Glomerular visceral epithelial cell (primary cell): Measurements from ENCODE around the gene GTF2F2.
"Not testable (repeated sequence)": the region's sequence is repeated elsewhere in the genome, so short reads cannot be mapped to it uniquely, and the experiment has no call there.

ENCODE experiments used
- DNase-seq: peaks from one replicate; pipeline ENCODE4 v3.0.0-alpha.2; 2016; ENCODE audit errors: extremely low spot score

GTF2F2 gene

GRCh38 chr13:45218689-45219088 lies 98.4 kb downstream of the GTF2F2 start:
- DNase-seq: no peak

DNA sequence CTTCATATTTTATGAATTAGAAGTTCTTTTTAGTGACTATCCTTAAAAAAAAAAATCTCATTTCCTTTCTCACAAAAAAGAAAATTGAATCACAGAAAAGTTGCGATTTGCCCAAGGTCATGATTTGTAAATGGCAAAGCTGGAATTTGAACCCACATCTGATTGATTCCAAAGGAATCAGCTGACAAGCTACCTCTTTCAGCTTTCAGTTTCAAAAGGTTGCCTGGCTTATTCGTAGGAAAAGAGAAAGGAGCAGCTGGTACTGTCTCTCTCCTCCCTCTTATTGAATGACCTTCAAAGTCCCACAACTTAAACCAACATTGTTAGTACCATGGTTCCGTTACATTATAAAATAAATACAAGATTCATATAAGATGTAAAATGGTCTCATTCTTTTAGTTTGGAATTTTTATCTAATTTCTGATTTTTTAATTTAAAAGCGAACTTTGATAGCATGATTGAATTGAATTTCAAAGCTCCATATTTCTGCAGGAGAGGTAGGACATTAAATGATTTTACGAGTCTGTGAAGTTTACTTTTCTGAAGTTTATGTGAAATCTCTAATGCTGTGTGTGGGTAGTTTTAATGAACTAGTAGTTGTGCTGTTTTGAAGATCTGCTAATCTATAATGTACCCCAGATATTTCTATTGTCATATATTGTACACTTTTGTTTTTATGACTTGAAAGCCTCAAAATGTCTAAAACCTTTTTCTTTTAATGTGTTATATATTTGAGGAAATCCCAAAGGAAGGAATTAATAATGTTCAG lies 99.0 kb downstream of the GTF2F2 start:
- DNase-seq: no peak

DNA sequence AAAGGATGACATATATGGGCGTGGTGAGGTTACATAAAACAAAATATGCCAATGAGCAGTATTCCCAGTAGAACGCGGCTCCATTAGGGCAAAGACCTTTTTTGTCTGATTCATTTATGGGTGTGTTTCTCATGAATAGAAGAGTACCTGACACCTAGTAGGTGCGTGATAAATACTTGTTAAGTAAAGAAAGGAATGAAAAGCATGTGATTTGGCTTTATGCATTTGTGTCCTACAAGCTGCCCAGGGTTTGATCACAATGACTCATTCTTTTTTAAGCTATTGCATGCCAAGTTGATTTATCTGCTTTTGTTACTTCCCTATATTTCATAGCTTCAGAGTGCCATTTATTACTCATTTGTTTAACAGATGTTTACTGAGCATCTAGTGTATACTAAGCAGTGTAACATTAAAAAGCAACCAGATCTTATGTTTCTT lies 99.6 kb downstream of the GTF2F2 start:
- DNase-seq: peak; percentile 77

- no peak for DNase-seq
Observed at GRCh38 chr13:45220403-45220802, 100.1 kb downstream of the GTF2F2 start.

- no peak for DNase-seq
Observed at GRCh38 chr13:45222516-45222915, 102.2 kb downstream of the GTF2F2 start.

DNA sequence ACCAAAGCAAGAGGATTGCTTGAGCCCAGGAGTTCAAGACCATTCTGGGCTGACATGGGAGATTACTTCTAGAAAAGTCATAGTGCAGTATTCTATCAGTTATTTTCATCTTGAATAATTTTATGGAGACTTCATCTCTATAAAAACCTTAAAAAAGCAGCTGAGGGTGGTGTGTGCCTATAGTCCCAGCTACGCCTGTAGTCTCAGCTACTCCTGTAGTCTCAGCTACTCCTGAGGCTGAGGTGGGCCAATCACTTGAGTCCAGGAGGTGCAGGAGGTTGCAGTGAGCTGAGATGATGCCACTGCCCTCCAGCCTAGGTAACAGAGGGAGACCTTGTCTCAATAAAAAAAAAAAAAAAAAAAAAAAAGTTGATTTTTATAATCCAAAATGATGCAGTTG lies 102.6 kb downstream of the GTF2F2 start:
- DNase-seq: no peak

DNA sequence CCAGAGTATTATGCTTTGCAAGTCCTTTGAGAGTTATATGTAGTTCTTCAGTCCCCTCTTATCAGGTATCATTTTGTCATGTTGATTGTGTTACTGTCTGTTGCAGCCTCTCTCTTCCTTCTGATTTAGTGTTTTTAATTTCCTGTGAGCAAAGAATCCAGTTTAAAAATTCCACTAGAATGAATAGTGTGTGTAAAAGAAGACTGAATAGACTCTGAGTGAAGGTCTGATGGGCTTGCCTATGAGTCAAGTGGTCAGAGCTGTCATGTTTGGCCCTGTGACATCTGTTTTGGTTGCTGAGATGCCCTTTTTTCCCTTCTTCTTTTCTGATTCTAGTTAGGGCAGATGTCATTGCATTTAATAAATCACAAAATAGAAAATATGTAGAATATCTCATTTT lies 103.9 kb downstream of the GTF2F2 start:
- no peak for DNase-seq

DNA sequence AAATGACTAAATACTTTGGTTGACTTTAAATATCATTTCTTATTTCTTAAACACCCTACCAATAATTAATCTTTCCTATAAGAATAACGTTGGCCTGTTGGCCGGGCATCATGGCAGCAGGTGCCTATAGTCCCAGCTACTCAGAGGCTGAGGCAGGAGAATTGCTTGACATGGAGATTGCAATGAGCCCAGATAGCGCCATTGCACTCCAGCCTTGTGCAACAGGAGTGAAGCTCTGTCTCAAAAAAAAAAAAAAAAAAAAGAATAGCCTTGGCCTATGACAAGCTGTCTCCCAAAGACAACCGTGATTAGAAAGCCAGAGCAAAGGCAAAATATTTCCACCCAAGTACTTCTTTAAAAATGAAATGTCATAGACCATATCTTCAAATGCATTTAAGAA lies 105.1 kb downstream of the GTF2F2 start:
- DNase-seq: no peak

DNA sequence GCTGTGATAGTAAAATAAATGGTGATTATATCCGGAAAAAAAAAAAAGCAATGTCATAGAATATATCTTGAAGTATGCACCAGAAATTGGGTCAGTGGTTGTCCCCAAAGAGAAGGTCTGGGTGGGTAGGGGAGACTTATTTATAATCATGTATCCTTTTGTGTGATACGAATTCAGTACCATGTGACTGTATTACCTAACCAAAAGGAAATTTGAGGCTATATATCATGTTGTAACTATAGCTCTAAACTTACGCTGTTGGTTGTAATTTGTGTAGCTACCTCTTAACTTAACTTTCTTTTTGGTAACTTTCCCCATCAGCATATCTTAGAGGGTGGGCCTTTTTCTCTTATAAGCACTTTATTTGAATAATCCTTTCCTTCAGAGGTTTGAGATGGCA lies 105.7 kb downstream of the GTF2F2 start:
- DNase-seq: no peak

DNA sequence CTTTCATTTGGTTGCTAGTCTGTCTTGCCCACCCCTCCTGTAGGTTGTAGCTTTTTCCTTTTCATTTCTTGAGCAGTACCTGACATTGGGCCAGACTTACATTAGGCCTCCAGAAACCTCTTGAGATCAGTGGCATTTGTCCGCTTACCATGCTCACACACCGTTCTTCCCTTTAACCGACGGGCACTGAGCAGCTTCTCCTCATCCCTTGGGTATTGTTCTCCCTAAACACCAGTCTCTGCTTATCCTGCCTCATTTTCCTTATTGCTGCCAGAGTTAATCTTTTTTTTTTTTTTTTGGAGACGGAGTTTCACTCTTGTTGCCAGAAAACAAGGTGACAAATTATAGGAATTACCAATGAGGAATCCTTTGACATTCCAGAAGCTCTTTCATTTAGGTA lies 107.7 kb downstream of the GTF2F2 start:
- DNase-seq: no peak

DNA sequence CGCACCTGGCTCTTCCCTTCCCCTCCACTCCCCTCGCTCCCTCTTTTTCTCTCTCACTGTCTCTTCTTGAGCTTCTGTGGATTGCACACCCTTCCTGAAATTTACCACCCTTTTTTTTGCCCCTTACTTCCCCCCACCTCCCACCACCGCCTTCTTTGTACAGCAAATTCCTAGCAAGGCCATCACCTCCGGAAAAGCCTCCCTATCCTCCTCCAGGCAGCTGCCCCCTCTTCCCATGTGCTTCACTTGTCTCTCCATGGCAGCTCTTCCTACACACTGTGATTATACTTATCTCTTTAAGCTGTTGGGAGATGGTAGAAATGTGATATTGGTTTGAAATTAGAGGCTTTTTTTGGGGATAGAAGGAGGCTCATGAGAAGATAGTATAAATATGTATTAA lies 108.9 kb downstream of the GTF2F2 start:
- no peak for DNase-seq

DNA sequence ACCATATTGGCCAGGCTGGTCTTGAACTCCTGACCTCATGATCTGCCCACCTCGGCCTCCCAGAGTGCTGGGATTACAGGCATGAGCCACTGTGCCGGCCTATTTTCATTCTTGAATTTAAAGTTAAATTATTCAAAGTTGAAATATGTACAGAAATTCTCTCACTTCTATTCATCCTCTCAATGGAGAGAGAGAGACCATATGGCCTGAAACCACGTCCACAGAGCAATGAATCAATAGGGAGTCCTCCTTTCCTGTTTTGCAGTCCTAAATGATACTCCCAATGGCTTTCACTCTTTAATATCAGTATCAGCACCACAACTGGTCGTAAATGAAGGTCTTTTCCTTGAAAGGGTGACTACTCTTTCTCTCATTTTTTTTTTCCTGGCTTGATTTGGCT lies 111.0 kb downstream of the GTF2F2 start:
- DNase-seq: no peak

GRCh38 chr13:45231722-45232121 lies 111.4 kb downstream of the GTF2F2 start:
- peak; percentile 32 for DNase-seq

DNA sequence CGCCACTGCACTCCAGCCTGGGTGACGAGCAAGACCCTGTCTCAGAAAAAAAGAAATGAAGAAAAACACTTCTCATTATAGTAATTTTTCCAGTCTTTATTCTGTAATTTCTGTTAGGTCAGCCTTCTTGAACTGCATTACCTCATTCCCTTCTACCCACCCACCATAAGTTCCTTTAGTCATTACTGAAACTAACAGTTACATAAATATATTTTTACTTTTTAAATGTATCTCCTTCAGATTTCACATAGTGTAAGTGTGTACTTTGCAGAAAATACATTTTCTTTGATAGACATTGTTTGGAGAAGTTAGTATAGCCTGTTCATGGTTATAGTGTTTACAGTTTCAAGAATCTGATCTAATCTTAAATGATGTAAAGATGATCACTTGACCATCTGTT lies 112.3 kb downstream of the GTF2F2 start:
- no peak for DNase-seq

DNA sequence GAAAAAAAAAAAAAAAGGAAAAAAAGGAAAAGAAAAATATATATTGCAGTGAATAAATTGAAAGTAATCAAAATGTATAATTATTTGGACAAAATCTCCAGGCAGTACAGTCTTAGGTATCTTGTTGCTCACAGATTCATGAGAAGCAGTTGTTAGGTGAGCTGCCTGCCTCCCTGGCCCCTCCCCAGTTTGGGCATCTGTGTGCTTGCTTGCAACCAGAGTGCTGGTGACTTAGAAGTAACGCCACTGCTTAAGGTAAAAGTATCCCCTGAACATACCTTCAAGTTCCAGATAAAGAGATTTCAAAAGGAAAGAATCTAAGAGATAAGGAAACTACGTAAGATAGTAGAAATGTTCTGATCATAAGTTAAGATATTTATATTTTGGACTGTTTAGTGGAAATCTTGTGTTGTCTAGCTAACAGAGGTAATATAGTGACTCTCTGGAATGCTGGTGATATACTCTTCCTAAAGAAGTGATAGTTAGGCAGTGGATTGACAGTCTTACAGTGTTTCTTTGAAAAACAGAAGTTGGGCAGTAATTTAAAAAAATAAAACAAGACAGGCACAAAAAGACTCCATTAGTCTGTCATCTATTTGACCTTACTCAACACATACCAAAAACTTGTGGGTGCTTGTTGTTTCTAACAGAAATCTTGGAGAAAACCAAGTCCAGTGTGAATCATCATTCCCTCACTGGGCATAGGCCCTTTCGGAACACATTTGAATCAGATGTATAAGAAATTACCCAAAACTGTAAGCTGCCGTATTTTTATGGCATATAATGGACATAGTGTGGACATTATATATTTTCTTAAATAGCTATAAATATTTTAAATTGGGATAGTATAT lies 118.9 kb downstream of the GTF2F2 start:
- no peak for DNase-seq

- DNase-seq: no peak
Observed at GRCh38 chr13:45240143-45240542, 119.8 kb downstream of the GTF2F2 start.

- DNase-seq: peak; percentile 63
Observed at GRCh38 chr13:45242070-45242469, 121.8 kb downstream of the GTF2F2 start.

- DNase-seq: no peak
Observed at GRCh38 chr13:45242524-45242923, 122.2 kb downstream of the GTF2F2 start.

- DNase-seq: no peak
Observed at GRCh38 chr13:45243077-45243476, 122.8 kb downstream of the GTF2F2 start.

- DNase-seq: not testable (repeated sequence)
Observed at GRCh38 chr13:45244736-45245135, 124.4 kb downstream of the GTF2F2 start.

DNA sequence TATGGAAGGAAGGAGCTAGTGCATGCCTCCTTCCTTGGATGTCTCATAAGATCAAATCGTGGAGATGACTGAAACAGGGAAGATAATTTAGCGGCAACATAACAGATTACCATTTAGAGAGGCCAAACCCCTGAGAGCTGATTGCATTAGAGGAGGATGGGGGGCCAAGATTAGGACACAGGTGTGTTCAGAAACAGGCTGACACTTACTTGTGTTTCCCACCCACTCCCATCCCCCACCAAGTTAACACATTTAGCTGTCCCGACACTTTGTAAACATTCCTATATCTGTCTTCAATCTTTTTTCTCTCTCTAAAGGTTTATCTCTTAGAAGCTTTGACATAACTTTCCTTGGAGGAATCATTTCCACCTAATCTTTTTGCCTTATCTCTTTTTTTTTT lies 129.4 kb downstream of the GTF2F2 start:
- no peak for DNase-seq

GRCh38 chr13:45254396-45254795 lies 134.1 kb downstream of the GTF2F2 start:
- no peak for DNase-seq
